Endodermal cell (in vitro differentiated cells): ENCODE data around the gene UTS2B. TPM values are rescaled to one million over a fixed set of nuclear protein-coding genes. Genes with fewer than 3 reads are reported as not detected.
A peak's percentile ranks its signal among the peaks of the same experiment; 100 is the strongest.

Experiments used
- DNase-seq: peaks from one replicate; pipeline ENCODE4 v3.0.0-alpha.2; 2017
- H3K27ac ChIP-seq: 2 replicates; pipeline ENCODE4 v1.5.1; 2013; ENCODE audit warnings: mild to moderate bottlenecking, low read depth, low read length, moderate library complexity
- H3K27me3 ChIP-seq: 2 replicates; pipeline ENCODE4 v1.6.1; 2013; ENCODE audit warnings: mild to moderate bottlenecking, low read length, moderate library complexity; ENCODE audit not compliant: insufficient read depth, control insufficient read depth, poor library complexity, severe bottlenecking
- H3K36me3 ChIP-seq: 2 replicates; pipeline ENCODE4 v1.7.0; 2013; ENCODE audit warnings: mild to moderate bottlenecking, low read length, moderate library complexity; ENCODE audit not compliant: control insufficient read depth, insufficient read depth
- H3K4me1 ChIP-seq: one replicate; pipeline ENCODE4 v1.7.0; 2013; ENCODE audit warnings: low read length; ENCODE audit not compliant: control insufficient read depth, insufficient read depth
- H3K4me3 ChIP-seq: 2 replicates; pipeline ENCODE4 v1.5.1; 2013; ENCODE audit warnings: mild to moderate bottlenecking, low read length, moderate library complexity
- H3K9ac ChIP-seq: 2 replicates; pipeline ENCODE4 v1.6.1; 2013; ENCODE audit warnings: mild to moderate bottlenecking, low read length, moderate library complexity; ENCODE audit not compliant: poor library complexity, severe bottlenecking; ENCODE audit errors: extremely low read depth
- H3K9me3 ChIP-seq: 2 replicates; pipeline ENCODE4 v1.6.1; 2013; ENCODE audit warnings: mild to moderate bottlenecking, low read length, moderate library complexity; ENCODE audit not compliant: control insufficient read depth
- H3K27ac Mint-ChIP-seq: 2 replicates; pipeline ENCODE4 v1.8.0; 2020; ENCODE audit warnings: mixed read lengths
- H3K27me3 Mint-ChIP-seq: 2 replicates; pipeline ENCODE4 v1.8.0; 2021; ENCODE audit warnings: mild to moderate bottlenecking, mixed read lengths; ENCODE audit not compliant: insufficient read depth
- H3K36me3 Mint-ChIP-seq: 2 replicates; pipeline ENCODE4 v1.8.0; 2020; ENCODE audit warnings: low read depth, mixed read lengths
- H3K4me1 Mint-ChIP-seq: 2 replicates; pipeline ENCODE4 v1.8.0; 2020; ENCODE audit warnings: mixed read lengths
- H3K4me3 Mint-ChIP-seq: 2 replicates; pipeline ENCODE4 v1.8.0; 2020; ENCODE audit warnings: mild to moderate bottlenecking, moderate library complexity, mixed read lengths
- H3K9me3 Mint-ChIP-seq: 2 replicates; pipeline ENCODE4 v1.8.0; 2020; ENCODE audit warnings: mild to moderate bottlenecking, mixed read lengths
- CTCF ChIP-seq: fragments of 200-600 bp; sonication (generic); conservative IDR thresholded peaks from 2 replicates; pipeline ENCODE4 v1.5.0; 2021; ENCODE audit warnings: antibody characterized with exemption, mild to moderate bottlenecking
- WGBS, 2 experiments: methylation state at CpG; one replicate each; pipeline versions ENCODE4 v1.1.5 to v1.1.7; 2013; ENCODE audit warnings: missing lambda C conversion rate in 2 of 2, mixed read lengths in 1 of 2; ENCODE audit not compliant: insufficient coverage in 1 of 2, insufficient read length in 1 of 2; 5-methylcytosine and 5-hydroxymethylcytosine counted together
- total RNA-seq, 2 donors: library from RNA; stranded (reverse); fragmentation: NEBNext Ultra II Directional in 1 of 2; extraction: Animal tissue kit (Norgen Biotek cat#: 25700) in 1 of 2; gene quantifications; 2 replicates in 1 of 2; 3 replicates in 1 of 2; pipeline ENCODE4 v1.2.1, GENCODE V29; 2021

The UTS2B gene
- total RNA-seq, 2 donors from 2014 or later = 0.90 TPM; not detected in 1

DNA sequence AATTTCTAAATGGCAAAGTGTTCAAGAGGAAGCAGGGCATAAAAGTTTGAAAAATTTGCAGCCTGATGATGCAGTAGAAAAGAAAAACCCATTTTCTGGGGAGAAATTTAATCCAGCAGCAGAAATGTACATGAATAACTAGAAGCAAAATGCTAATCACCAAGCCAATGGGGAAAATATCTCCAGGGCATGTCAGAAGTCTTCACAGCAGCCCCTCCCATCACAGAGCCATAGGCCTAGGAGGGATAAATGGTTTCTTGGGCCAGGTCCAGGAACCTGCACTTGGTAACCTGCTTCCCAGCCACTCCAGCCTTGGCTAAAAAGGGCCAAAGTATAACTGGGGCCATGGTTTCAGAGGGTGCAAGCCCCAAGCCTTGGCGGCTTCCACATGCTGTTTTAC, 108.7 kb downstream of the UTS2B start:
- Mint-ChIP-seq H3K4me1 (no peaks in the 10 kb centered on the region), H3K27ac (no peak overlapping the region), H3K27me3 (no peaks in the 10 kb centered on the region), H3K36me3 (no peaks in the 10 kb centered on the region), H3K4me3 (no peak overlapping the region), H3K9me3 (peaks cover 6% of the 10 kb centered on the region)
- Histone ChIP-seq H3K36me3 (no peaks in the 10 kb centered on the region), H3K27ac (no peak overlapping the region), H3K4me1 (no peaks in the 10 kb centered on the region), H3K9me3 (no peaks in the 10 kb centered on the region), H3K4me3 (no peak overlapping the region), H3K27me3 (no peaks in the 10 kb centered on the region), H3K9ac (no peak overlapping the region)
- DNase-seq = no peak
- 88 to 90% methylated on average over 1 of the region's 1 CpG for WGBS, 2 experiments
- no peak for TF ChIP-seq CTCF

DNA sequence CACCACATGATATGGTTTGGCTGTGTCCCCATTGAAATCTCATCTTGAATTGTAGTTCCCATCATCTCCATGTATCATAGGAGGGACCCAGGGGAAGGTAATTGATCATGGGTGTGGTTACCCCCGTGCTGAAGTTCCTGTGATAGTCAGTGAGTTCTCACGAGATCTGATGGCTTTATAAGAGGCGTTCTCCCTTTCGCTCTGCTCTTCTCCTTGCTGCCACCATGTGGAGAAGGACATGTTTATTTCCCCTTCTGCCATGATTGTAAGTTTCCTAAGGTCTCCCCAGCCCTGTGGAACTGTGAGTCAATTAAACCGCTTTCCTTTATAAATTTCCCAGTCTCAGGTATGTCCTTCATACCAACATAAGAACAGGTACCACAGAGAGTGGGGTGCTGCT, 109.4 kb downstream of the UTS2B start:
- H3K27me3 ChIP-seq = no peaks in the 10 kb centered on the region
- H3K9ac ChIP-seq = no peak overlapping the region
- Mint-ChIP-seq H3K27me3 (no peaks in the 10 kb centered on the region), H3K9me3 (peaks cover 12% of the 10 kb centered on the region), H3K4me1 (no peaks in the 10 kb centered on the region), H3K4me3 (no peak overlapping the region), H3K36me3 (no peaks in the 10 kb centered on the region), H3K27ac (no peak overlapping the region)
- no peak overlapping the region for H3K4me3 ChIP-seq
- peak; percentile 65 for TF ChIP-seq CTCF
- peak; percentile 56 for DNase-seq
- no peak overlapping the region for H3K27ac ChIP-seq
- WGBS, 2 experiments = 89 to 96% methylated on average over 3 to 5 of the region's 5 CpGs
- H3K4me1 ChIP-seq = no peaks in the 10 kb centered on the region
- H3K36me3 ChIP-seq = no peaks in the 10 kb centered on the region
- peaks cover 3% of the 10 kb centered on the region for H3K9me3 ChIP-seq

- no peak for TF ChIP-seq CTCF
- Mint-ChIP-seq H3K9me3 (peaks cover 20% of the 10 kb centered on the region), H3K4me1 (no peaks in the 10 kb centered on the region), H3K36me3 (no peaks in the 10 kb centered on the region), H3K27me3 (no peaks in the 10 kb centered on the region), H3K27ac (no peak overlapping the region), H3K4me3 (no peak overlapping the region)
- Histone ChIP-seq H3K27ac (no peak overlapping the region), H3K4me1 (no peaks in the 10 kb centered on the region), H3K9ac (no peak overlapping the region), H3K27me3 (no peaks in the 10 kb centered on the region), H3K36me3 (no peaks in the 10 kb centered on the region), H3K4me3 (no peak overlapping the region), H3K9me3 (peaks cover 11% of the 10 kb centered on the region)
- no peak for DNase-seq
- 82% methylated on average over 1 of the region's 1 CpG; no CpG with 5 or more reads in 1 of the 2 experiments for WGBS, 2 experiments
These were observed 113.0 kb downstream of the UTS2B start for GRCh38 chr3:191217301-191217700.

Other genes with a start within 250 kb of the UTS2B start
- not detected for gene OSTN, start 131.3 kb downstream of the UTS2B start, total RNA-seq
- 10 to 100 TPM; 41.8 to 48.6 TPM for gene CCDC50, start 1.1 kb downstream of the UTS2B start, total RNA-seq
- not detected for gene PYDC2, start 130.6 kb upstream of the UTS2B start, total RNA-seq